ENCODE results near the gene NAA50.

NAA50 gene

GRCh38 chr3:113764698-113765097, 18.6 kb upstream of the NAA50 start:
- 100% methylated on average over 1 of the region's 2 CpGs; no CpG with 5 or more reads in 1 of the 2 experiments for WGBS, 2 experiments (ENCODE audit: insufficient coverage in 2 of 2)
- Histone ChIP-seq H3K27ac (ENCODE audit: low read depth, low read length, severe bottlenecking) (no peak overlapping the region), H3K36me3 (ENCODE audit: control insufficient read depth, insufficient read depth, low read length) (no peaks in the 10 kb centered on the region), H3K9me3 (ENCODE audit: control insufficient read depth, low read length) (no peaks in the 10 kb centered on the region), H3K4me1 (ENCODE audit: control insufficient read depth, insufficient read depth, low read length, poor library complexity, severe bottlenecking) (peaks cover 5% of the 10 kb centered on the region), H3K4me3 (ENCODE audit: extremely low read depth, insufficient read depth, low read length, poor library complexity, severe bottlenecking) (no peak overlapping the region)

- Histone ChIP-seq H3K9me3 (ENCODE audit: control insufficient read depth, low read length) (peaks cover 10% of the 10 kb centered on the region), H3K4me1 (ENCODE audit: control insufficient read depth, insufficient read depth, low read length, poor library complexity, severe bottlenecking) (no peaks in the 10 kb centered on the region), H3K4me3 (ENCODE audit: extremely low read depth, insufficient read depth, low read length, poor library complexity, severe bottlenecking) (no peak overlapping the region), H3K27ac (ENCODE audit: low read depth, low read length, severe bottlenecking) (no peak overlapping the region), H3K36me3 (ENCODE audit: control insufficient read depth, insufficient read depth, low read length) (no peaks in the 10 kb centered on the region)
- no CpG with 5 or more reads among the region's 1 CpG for WGBS, 2 experiments (ENCODE audit: insufficient coverage in 2 of 2)
Measured at GRCh38 chr3:113758389-113759024, 12.5 kb upstream of the NAA50 start.

- WGBS, 2 experiments (ENCODE audit: insufficient coverage in 2 of 2): 88 to 100% methylated on average over 3 to 4 of the region's 5 CpGs
- Histone ChIP-seq H3K4me3 (ENCODE audit: extremely low read depth, insufficient read depth, low read length, poor library complexity, severe bottlenecking) (no peak overlapping the region), H3K9me3 (ENCODE audit: control insufficient read depth, low read length) (peaks cover 10% of the 10 kb centered on the region), H3K4me1 (ENCODE audit: control insufficient read depth, insufficient read depth, low read length, poor library complexity, severe bottlenecking) (no peaks in the 10 kb centered on the region), H3K36me3 (ENCODE audit: control insufficient read depth, insufficient read depth, low read length) (no peaks in the 10 kb centered on the region), H3K27ac (ENCODE audit: low read depth, low read length, severe bottlenecking) (no peak overlapping the region)
Measured at GRCh38 chr3:113754494-113755159, 8.6 kb upstream of the NAA50 start.

- Histone ChIP-seq H3K4me3 (ENCODE audit: extremely low read depth, insufficient read depth, low read length, poor library complexity, severe bottlenecking) (no peak overlapping the region), H3K36me3 (ENCODE audit: control insufficient read depth, insufficient read depth, low read length) (no peaks in the 10 kb centered on the region), H3K9me3 (ENCODE audit: control insufficient read depth, low read length) (peaks cover 8% of the 10 kb centered on the region), H3K27ac (ENCODE audit: low read depth, low read length, severe bottlenecking) (no peak overlapping the region), H3K4me1 (ENCODE audit: control insufficient read depth, insufficient read depth, low read length, poor library complexity, severe bottlenecking) (no peaks in the 10 kb centered on the region)
- WGBS, 2 experiments (ENCODE audit: insufficient coverage in 2 of 2): 14 to 39% methylated on average over 2 to 3 of the region's 4 CpGs
Measured at GRCh38 chr3:113753376-113753985, 7.4 kb upstream of the NAA50 start.

- Histone ChIP-seq H3K4me3 (ENCODE audit: extremely low read depth, insufficient read depth, low read length, poor library complexity, severe bottlenecking) (no peak overlapping the region), H3K4me1 (ENCODE audit: control insufficient read depth, insufficient read depth, low read length, poor library complexity, severe bottlenecking) (peaks cover 4% of the 10 kb centered on the region), H3K9me3 (ENCODE audit: control insufficient read depth, low read length) (no peaks in the 10 kb centered on the region), H3K36me3 (ENCODE audit: control insufficient read depth, insufficient read depth, low read length) (no peaks in the 10 kb centered on the region), H3K27ac (ENCODE audit: low read depth, low read length, severe bottlenecking) (no peak overlapping the region)
Measured at GRCh38 chr3:113751141-113751540, 5.1 kb upstream of the NAA50 start.

GRCh38 chr3:113747283-113748046, 1.4 kb upstream of the NAA50 start:
- WGBS, 2 experiments (ENCODE audit: insufficient coverage in 2 of 2): 1 to 3% methylated on average over 15 to 18 of the region's 18 CpGs

GRCh38 chr3:113746548-113747282, 666 bp upstream of the NAA50 start, which contains the start of gene ATP6V1A:
Gene ATP6V1A (plus strand): TSS chr3:113747035. CDS start chr3:113778754, 31,719 bp downstream.
- WGBS, 2 experiments (ENCODE audit: insufficient coverage in 2 of 2): 0 to 1% methylated on average over 11 to 19 of the region's 34 CpGs
- Histone ChIP-seq H3K4me1 (ENCODE audit: control insufficient read depth, insufficient read depth, low read length, poor library complexity, severe bottlenecking) (peaks cover 4% of the 10 kb centered on the region), H3K36me3 (ENCODE audit: control insufficient read depth, insufficient read depth, low read length) (peaks cover 4% of the 10 kb centered on the region), H3K27ac (ENCODE audit: low read depth, low read length, severe bottlenecking) (peak within 1 kb of the TSS; percentile 100), H3K9me3 (ENCODE audit: control insufficient read depth, low read length) (no peaks in the 10 kb centered on the region), H3K4me3 (ENCODE audit: extremely low read depth, insufficient read depth, low read length, poor library complexity, severe bottlenecking) (peak within 1 kb of the TSS; percentile 88)

More at GRCh38 chr3:113747283-113748046, 1.4 kb upstream of the NAA50 start:
- Histone ChIP-seq H3K4me3 (ENCODE audit: extremely low read depth, insufficient read depth, low read length, poor library complexity, severe bottlenecking) (peak overlapping the region; percentile 88), H3K4me1 (ENCODE audit: control insufficient read depth, insufficient read depth, low read length, poor library complexity, severe bottlenecking) (peaks cover 4% of the 10 kb centered on the region), H3K36me3 (ENCODE audit: control insufficient read depth, insufficient read depth, low read length) (peaks cover 4% of the 10 kb centered on the region), H3K27ac (ENCODE audit: low read depth, low read length, severe bottlenecking) (peak overlapping the region; percentile 30), H3K9me3 (ENCODE audit: control insufficient read depth, low read length) (no peaks in the 10 kb centered on the region)

GRCh38 chr3:113744941-113745755, 901 bp downstream of the NAA50 start:
- 0% methylated on average over 23 to 26 of the region's 35 CpGs for WGBS, 2 experiments (ENCODE audit: insufficient coverage in 2 of 2)
- Histone ChIP-seq H3K4me3 (ENCODE audit: extremely low read depth, insufficient read depth, low read length, poor library complexity, severe bottlenecking) (peak overlapping the region; percentile 88), H3K27ac (ENCODE audit: low read depth, low read length, severe bottlenecking) (peak overlapping the region; percentile 100), H3K36me3 (ENCODE audit: control insufficient read depth, insufficient read depth, low read length) (peaks cover 4% of the 10 kb centered on the region), H3K4me1 (ENCODE audit: control insufficient read depth, insufficient read depth, low read length, poor library complexity, severe bottlenecking) (peaks cover 4% of the 10 kb centered on the region), H3K9me3 (ENCODE audit: control insufficient read depth, low read length) (no peaks in the 10 kb centered on the region)

- Histone ChIP-seq H3K4me1 (ENCODE audit: control insufficient read depth, insufficient read depth, low read length, poor library complexity, severe bottlenecking) (peaks cover 3% of the 10 kb centered on the region), H3K4me3 (ENCODE audit: extremely low read depth, insufficient read depth, low read length, poor library complexity, severe bottlenecking) (no peak overlapping the region), H3K36me3 (ENCODE audit: control insufficient read depth, insufficient read depth, low read length) (peaks cover 4% of the 10 kb centered on the region), H3K27ac (ENCODE audit: low read depth, low read length, severe bottlenecking) (no peak overlapping the region), H3K9me3 (ENCODE audit: control insufficient read depth, low read length) (no peaks in the 10 kb centered on the region)
- 72 to 100% methylated on average over 1 to 4 of the region's 7 CpGs for WGBS, 2 experiments (ENCODE audit: insufficient coverage in 2 of 2)
Measured at GRCh38 chr3:113743006-113743630, 2.9 kb downstream of the NAA50 start.
